Large intestine (tissue), 3 donors: ENCODE measurements around the gene PPA1. TPM values are rescaled to one million over a fixed set of nuclear protein-coding genes. Genes with fewer than 3 reads are reported as not detected.
"Not testable (repeated sequence)": the region's sequence is repeated elsewhere in the genome, so short reads cannot be mapped to it uniquely, and the experiment has no call there.

Source experiments
- DNase-seq, 2 donors: peaks; one replicate each; pipeline versions ENCODE4 v3.0.0 to v3.0.0-alpha.2; 2013
- H3K27ac ChIP-seq: one replicate; pipeline ENCODE4 v1.5.1; 2013; ENCODE audit warnings: low read length
- H3K27me3 ChIP-seq: 2 replicates; pipeline ENCODE4 v1.6.1; 2013; ENCODE audit warnings: low read length; ENCODE audit not compliant: control insufficient read depth, insufficient read depth
- H3K36me3 ChIP-seq: 2 replicates; pipeline ENCODE4 v1.6.1; 2013; ENCODE audit warnings: low read length; ENCODE audit not compliant: control insufficient read depth, insufficient read depth
- H3K4me1 ChIP-seq: one replicate; pipeline ENCODE4 v1.6.1; 2013; ENCODE audit warnings: low read length; ENCODE audit not compliant: control insufficient read depth, insufficient read depth
- H3K4me3 ChIP-seq: one replicate; pipeline ENCODE4 v1.5.1; 2013; ENCODE audit warnings: low read length
- H3K9me3 ChIP-seq: one replicate; pipeline ENCODE4 v1.6.1; 2013; ENCODE audit warnings: mild to moderate bottlenecking, low read depth, low read length, moderate library complexity; ENCODE audit not compliant: control insufficient read depth
- WGBS: methylation state at CpG from one replicate; pipeline ENCODE4 v1.1.5; 2013; ENCODE audit warnings: low lambda C conversion rate; ENCODE audit not compliant: insufficient coverage; 5-methylcytosine and 5-hydroxymethylcytosine counted together
- polyA plus RNA-seq: library from polyadenylated mRNA; unstranded; fragments of 120-200 nt; gene quantifications from one replicate; pipeline ENCODE4 v1.2.1, GENCODE V29; 2013

Gene PPA1
- polyA plus RNA-seq, 1 donor, result 137 TPM

- H3K9me3 ChIP-seq, result peaks cover 7% of the 10 kb centered on the region
- DNase-seq, result peak in 1 of 2 donors; percentile 28
- H3K4me3 ChIP-seq, result no peak overlapping the region
- WGBS, result 67% methylated on average over 1 of the region's 2 CpGs
- peaks cover 14% of the 10 kb centered on the region for H3K4me1 ChIP-seq
- H3K27ac ChIP-seq, result no peak overlapping the region
- no peaks in the 10 kb centered on the region for H3K36me3 ChIP-seq
- peaks cover 32% of the 10 kb centered on the region for H3K27me3 ChIP-seq
Measured at GRCh38 chr10:70256463-70256862, 23.2 kb upstream of the PPA1 start.

DNA sequence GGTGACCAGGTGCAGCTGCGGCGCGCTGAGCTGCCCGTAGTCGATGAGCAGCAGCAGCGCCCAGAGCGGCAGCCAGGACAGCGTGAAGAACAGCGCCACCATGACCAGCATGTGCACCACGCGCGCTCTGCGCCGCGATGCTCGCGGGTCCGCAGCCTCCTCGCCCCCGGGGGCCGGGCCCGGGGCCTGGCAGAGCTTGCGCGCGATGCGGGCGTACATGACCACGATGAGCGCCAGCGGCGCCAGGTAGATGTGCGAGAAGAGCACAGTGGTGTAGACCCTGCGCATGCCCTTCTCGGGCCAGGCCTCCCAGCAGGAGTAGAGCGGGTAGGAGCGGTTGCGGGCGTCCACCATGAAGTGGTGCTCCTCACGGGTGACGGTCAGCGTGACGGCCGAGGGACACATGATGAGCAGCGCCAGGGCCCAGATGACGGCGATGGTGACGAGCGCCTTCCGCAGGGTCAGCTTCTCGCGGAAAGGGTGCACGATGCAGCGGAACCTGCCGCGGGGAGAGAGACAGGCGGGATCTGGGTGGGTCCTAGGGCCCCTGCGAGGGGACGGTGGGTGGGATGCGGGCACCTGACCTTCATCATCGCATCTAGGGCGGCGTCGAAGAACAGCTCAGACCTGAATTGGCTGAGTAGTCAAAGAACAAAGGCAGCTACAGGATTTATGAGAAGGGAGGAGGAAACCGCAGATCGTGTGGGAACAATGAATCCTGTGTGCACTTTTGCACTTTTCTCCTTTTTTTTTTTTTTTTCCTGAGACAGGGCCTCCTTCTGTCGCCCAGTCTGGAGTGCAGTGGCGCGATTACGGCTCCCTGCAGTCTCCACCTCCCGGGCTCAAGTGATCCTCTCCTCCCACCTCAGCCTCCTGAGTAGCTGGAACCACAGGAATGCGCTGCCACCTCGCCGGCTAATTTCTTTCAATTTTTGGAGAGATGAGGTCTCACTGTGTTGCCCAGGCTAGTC lies 22.4 kb upstream of the PPA1 start:
- Histone ChIP-seq H3K4me3 (peak overlapping the region; percentile 4), H3K27me3 (peaks cover 32% of the 10 kb centered on the region), H3K27ac (no peak overlapping the region), H3K9me3 (peaks cover 7% of the 10 kb centered on the region), H3K36me3 (no peaks in the 10 kb centered on the region), H3K4me1 (peaks cover 14% of the 10 kb centered on the region)
- DNase-seq, result peak; percentile 60 to 89
- WGBS, result 19% methylated on average over 5 of the region's 73 CpGs

DNA sequence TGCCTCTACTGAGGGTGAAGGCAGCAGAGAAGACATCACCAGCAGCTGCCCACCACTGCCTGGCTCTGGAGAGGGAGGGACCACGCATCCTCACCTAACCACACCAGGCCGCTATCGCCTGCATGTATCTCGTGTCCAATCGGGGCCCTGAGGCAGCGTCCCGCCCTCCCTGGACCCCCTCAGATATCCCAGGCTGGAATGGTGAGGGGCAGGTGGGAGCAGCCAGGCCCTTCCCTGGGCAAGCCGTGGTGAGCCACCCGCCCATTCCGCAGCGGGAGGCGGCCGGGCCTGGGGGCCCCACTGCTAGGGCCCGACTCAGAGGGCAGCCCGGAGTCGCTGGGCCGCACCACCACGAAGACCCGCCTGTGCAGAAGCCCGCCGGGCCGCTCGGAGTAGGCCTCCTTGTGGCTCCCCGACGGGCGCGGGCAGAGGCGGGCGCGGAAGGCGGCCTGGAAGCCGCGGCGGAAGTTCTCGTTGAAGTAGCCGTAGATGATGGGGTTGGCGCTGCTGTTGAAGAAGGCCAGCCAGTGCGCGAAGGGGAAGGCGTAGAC lies 21.6 kb upstream of the PPA1 start:
- Histone ChIP-seq H3K4me3 (no peak overlapping the region), H3K4me1 (peaks cover 14% of the 10 kb centered on the region), H3K36me3 (no peaks in the 10 kb centered on the region), H3K9me3 (peaks cover 7% of the 10 kb centered on the region), H3K27me3 (peaks cover 32% of the 10 kb centered on the region), H3K27ac (no peak overlapping the region)
- no CpG with 5 or more reads among the region's 40 CpGs for WGBS
- no peak for DNase-seq

DNA sequence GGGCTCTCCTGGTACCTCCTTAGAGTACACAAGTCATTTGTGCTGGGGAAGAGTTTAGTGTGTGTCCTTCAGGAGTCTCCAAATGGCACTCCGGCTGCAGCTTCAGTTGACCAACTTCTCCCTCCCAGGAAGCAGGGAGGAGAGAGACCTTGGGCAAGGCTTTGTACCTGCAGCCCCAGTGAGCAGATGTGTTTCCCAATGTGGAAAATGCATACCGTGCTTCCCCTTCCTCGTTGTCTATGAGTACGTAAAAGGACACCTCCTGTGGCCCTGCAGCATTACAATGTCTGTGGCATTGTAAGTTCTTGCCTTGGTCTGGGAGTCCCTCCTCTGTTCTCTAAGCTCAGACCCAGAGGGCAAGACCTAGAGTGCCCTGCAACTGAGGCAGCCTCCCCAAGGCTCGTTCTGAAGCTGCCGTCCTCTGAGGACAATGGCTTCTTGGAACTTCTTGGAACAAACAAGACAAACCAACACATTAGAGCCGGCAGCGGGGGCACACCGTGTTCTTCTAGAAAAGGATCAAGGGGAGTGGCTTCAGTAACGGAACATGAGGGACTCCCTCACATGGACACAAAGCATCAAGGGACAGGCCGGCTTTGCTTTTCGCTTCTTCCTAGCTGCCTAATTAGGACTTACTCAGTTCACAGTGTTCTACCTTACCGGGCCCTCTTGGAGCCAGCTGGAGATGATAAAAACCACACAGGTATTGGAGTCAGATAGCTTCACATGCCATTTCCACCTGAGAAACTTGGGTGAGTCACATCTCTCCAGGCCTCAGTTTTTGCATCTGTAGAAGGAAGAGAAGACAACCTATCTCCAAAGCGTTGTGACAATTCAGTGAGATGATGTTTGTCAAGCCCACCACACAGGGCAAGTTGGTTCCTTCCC lies 20.9 kb upstream of the PPA1 start:
- Histone ChIP-seq H3K27me3 (peaks cover 32% of the 10 kb centered on the region), H3K4me1 (peaks cover 14% of the 10 kb centered on the region), H3K36me3 (no peaks in the 10 kb centered on the region), H3K27ac (no peak overlapping the region), H3K4me3 (no peak overlapping the region), H3K9me3 (peaks cover 7% of the 10 kb centered on the region)
- DNase-seq, result no peak
- WGBS, result 80% methylated on average over 1 of the region's 14 CpGs

DNA sequence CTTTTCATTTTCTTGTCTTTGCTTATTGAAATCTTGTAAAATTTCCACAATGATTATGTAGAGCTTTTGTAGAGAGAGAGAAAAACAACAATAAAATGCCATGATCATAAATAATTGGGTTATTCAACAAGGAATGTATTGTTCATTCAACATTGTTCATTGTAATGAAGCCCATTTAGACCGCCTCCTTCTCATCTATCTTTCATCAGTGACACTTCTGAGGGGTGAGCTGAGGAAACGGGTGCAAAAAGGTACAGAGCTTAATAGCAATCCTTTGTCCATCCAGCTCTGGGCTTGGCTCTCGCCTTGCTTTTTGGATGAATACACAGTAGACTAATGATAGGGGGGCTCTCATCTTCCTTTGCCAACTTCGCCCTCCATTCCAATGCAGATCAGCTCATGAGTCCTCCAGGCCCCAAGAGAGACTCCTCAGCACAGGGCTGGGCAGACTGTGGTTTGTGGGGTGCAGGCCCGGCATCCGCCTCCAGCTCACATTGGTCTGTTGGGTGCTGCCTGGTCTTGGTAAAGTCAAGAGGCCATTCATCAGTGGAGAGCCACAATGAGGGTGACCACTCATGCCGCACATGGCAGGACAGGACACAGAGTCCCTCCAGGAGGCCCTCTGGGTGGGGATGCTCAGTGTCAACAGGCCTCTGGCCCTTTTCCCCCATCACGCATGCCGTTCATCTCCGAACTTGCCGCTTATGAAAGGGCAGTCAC lies 17.9 kb upstream of the PPA1 start:
- Histone ChIP-seq H3K27me3 (peaks cover 37% of the 10 kb centered on the region), H3K4me1 (peaks cover 6% of the 10 kb centered on the region), H3K36me3 (no peaks in the 10 kb centered on the region), H3K4me3 (no peak overlapping the region), H3K9me3 (peaks cover 7% of the 10 kb centered on the region), H3K27ac (no peak overlapping the region)
- no CpG with 5 or more reads among the region's 11 CpGs for WGBS
- no peak for DNase-seq

GRCh38 chr10:70247360-70247759 lies 14.1 kb upstream of the PPA1 start:
- Histone ChIP-seq H3K36me3 (no peaks in the 10 kb centered on the region), H3K9me3 (no peaks in the 10 kb centered on the region), H3K4me1 (no peaks in the 10 kb centered on the region), H3K27ac (no peak overlapping the region), H3K27me3 (peaks cover 13% of the 10 kb centered on the region), H3K4me3 (no peak overlapping the region)
- 80% methylated on average over 1 of the region's 6 CpGs for WGBS
- DNase-seq, result no peak

DNA sequence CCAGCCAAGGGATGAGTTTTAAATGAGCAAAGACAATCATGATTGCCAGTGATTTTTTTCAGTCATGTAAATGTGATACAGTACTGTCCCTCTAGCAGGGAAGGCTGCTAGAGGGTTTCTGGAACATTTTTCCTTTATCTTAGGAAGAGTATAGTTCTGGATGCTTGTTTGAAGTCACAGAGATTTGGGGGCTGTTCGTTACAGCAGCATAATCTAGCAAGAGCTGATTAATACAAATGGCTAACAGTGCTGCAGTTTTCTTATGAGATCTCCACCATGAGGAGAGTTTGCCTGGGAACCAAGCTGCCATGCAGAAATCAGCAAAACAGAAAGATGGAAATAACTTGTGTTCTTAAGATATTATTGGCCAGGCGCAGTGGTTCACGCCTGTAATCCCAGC lies 7.9 kb upstream of the PPA1 start:
- Histone ChIP-seq H3K4me3 (no peak overlapping the region), H3K27ac (no peak overlapping the region), H3K36me3 (no peaks in the 10 kb centered on the region), H3K4me1 (no peaks in the 10 kb centered on the region), H3K27me3 (peaks cover 5% of the 10 kb centered on the region), H3K9me3 (peaks cover 22% of the 10 kb centered on the region)
- no peak for DNase-seq
- whole genome bisulfite sequencing, result no CpG with 5 or more reads among the region's 3 CpGs

DNA sequence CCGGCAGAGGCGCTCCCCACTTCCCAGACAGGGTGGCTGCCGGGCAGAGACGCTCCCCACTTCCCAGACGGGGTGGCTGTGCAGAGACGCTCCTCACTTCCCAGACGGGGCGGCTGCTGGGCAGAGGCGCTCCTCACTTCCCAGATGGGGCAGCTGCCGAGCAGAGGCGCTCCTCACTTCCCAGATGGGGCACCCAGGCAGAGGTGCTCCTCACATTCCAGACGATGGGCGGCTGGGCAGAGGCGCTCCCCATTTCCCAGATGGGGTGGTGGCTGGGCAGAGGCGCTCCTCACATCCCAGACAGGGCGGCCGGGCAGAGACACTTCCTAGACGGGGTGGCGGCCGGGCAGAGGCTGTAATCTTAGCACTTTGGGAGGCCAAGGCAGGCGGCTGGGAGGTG lies 6.8 kb upstream of the PPA1 start:
- H3K27ac ChIP-seq, H3K4me3 ChIP-seq, DNase-seq, H3K27me3 ChIP-seq, H3K4me1 ChIP-seq, H3K36me3 ChIP-seq: not testable (repeated sequence)
- peaks cover 22% of the 10 kb centered on the region for H3K9me3 ChIP-seq
- WGBS, result no CpG with 5 or more reads among the region's 21 CpGs

GRCh38 chr10:70239077-70239976 lies 6.1 kb upstream of the PPA1 start:
- H3K4me3 ChIP-seq, H3K36me3 ChIP-seq: not testable (repeated sequence)

More at GRCh38 chr10:70239077-70239976, 6.1 kb upstream of the PPA1 start:
- H3K9me3 ChIP-seq, result peaks cover 22% of the 10 kb centered on the region
- H3K27ac ChIP-seq, H3K27me3 ChIP-seq, DNase-seq: not testable (repeated sequence)
- H3K4me1 ChIP-seq, result peaks cover 12% of the 10 kb centered on the region
- no CpG with 5 or more reads among the region's 55 CpGs for WGBS
